ENCODE data around the gene LRP10. TPM values are rescaled to one million over a fixed set of nuclear protein-coding genes. Genes with fewer than 3 reads are reported as not detected.

The LRP10 gene
- total and polyA plus RNA-seq, 2 of the 8 experiments (the other 6 are each of a cell fraction or from before 2014, with no cell fraction given), result 12.4 to 15.6 TPM

DNA sequence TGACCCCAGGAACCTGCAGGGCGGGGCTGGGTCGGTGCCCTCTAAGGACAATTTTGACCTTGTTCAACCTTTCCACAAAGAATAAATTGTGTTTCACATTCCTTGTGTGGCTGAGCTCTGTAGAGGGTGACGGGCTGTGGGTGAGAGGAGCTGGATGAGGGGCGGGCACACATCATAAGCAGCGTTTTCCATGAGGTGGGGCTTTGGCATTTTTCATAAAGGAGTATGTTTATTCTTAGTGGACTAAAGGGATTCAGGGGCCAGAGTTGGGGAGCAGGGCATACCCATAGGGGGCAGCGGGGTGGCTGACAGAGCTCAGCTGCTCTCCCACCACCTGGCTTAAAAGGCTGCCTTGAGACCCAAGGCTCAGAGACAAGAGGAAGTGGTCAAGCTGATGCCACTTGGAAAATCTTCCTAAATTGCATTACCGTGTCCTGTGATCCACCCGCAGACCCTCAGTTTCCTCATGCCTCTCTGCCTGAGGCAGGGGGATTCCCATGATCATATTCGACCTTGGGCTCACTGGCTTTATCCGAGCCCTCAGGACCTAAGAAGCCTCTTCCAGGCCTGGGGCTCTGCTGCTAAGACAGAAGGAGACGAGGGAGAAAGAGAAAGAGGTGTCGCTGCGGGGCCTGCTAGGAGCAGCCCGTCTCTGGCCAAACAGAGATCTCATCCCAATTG, 23.7 kb upstream of the LRP10 start:
- peaks cover 0 to 2% of the 10 kb centered on the region in 2 experiments for H4K20me1 ChIP-seq (replicated peaks in 1 of 2; ENCODE audit: control insufficient read depth in 1 of 2, insufficient read depth in 2 of 2, low read length in 2 of 2)
- H3K4me1 ChIP-seq (replicated peaks in 1 of 4; ENCODE audit: control insufficient read depth in 3 of 4, insufficient read depth in 4 of 4, low read length in 3 of 4), result peaks cover 4 to 20% (median 10%) of the 10 kb centered on the region in 4 experiments
- no peak overlapping the region for H2BK120ac ChIP-seq (replicated peaks; ENCODE audit: low read depth, low read length)
- no peak overlapping the region; a peak in 1 of 7 replicates for H3K9ac ChIP-seq (replicated peaks in 1 of 4; ENCODE audit: extremely low read depth in 1 of 4, low read depth in 3 of 4, low read length in 3 of 4)
- H3K4ac ChIP-seq (replicated peaks; ENCODE audit: insufficient read length, low read depth, low read length), result no peak overlapping the region
- H3K56ac ChIP-seq (replicated peaks; ENCODE audit: insufficient read length, low read depth, low read length), result no peak overlapping the region
- no peak for FAIRE-seq
- no peaks in the 10 kb centered on the region for H3K79me2 ChIP-seq (ENCODE audit: control insufficient read depth in 1 of 2, insufficient read depth in 2 of 2, low read length in 2 of 2)
- no peak overlapping the region for H2AK5ac ChIP-seq (ENCODE audit: low read depth, low read length)
- H3K4me3 ChIP-seq (ENCODE audit: extremely low read depth in 1 of 4, insufficient read depth in 2 of 4, low read depth in 3 of 4, low read length in 4 of 4), result no peak overlapping the region
- H3K36me3 ChIP-seq (ENCODE audit: control insufficient read depth in 2 of 4, insufficient read depth in 4 of 4, low read length in 3 of 4), result peaks cover 4 to 30% (median 18%) of the 10 kb centered on the region in 4 experiments; a peak in 7 of 8 replicates
- H3K9me3 ChIP-seq (ENCODE audit: insufficient read depth in 2 of 2, low read depth in 1 of 2, low read length in 1 of 2), result no peaks in the 10 kb centered on the region
- no peaks in the 10 kb centered on the region for H3K23me2 ChIP-seq (ENCODE audit: low read depth, low read length)
- peak overlapping the region; percentile 8; the same call in 1 of the 2 replicates for H3K27ac ChIP-seq (ENCODE audit: low read depth, low read length)
- ChIA-PET POLR2A (ENCODE audit: partially characterized antibody) (interaction anchor here (0.8 to 13.9 kb wide), 4 partner anchors 14 to 171 kb away, joined by 3 to 203 read pairs (median 44); partner anchors contain the start of genes MMP14 and MRPL52), CTCF (ENCODE audit: partially characterized antibody) (interaction anchor here (0.8 to 56.0 kb wide), 10 partner anchors 8 to 278 kb away, joined by 3 to 1562 read pairs (median 4); partner anchors contain the start of genes MMP14, MRPL52 and SLC7A7)
- peak overlapping the region; percentile 72; the same call in 1 of the 2 replicates for H2BK15ac ChIP-seq (ENCODE audit: low read length)
- H3K79me1 ChIP-seq (ENCODE audit: low read depth, low read length), result no peaks in the 10 kb centered on the region
- H2BK20ac ChIP-seq (ENCODE audit: low read length), result 0 out of 2 replicates have a peak overlapping the region, but pooled peaks have one; percentile 80
- no peak overlapping the region for H3K18ac ChIP-seq (ENCODE audit: extremely low read depth, low read length)
- no peak overlapping the region for H3K14ac ChIP-seq (ENCODE audit: insufficient read length)
- H2AFZ ChIP-seq (ENCODE audit: low read length), result no peak overlapping the region
- peak in 1 of 2 experiments; percentile 53 for DNase-seq (ENCODE audit: low read depth in 1 of 2, low spot score in 2 of 2)
- H3K23ac ChIP-seq (ENCODE audit: insufficient read length), result no peak overlapping the region
- TF ChIP-seq SIN3A (conservative IDR thresholded peaks at IDR 0.05 in 1 of 2, IDR thresholded peaks at IDR 0.05 in 1 of 2; ENCODE audit: low read depth in 1 of 2, low read length in 2 of 2) (no peak), SUZ12 (IDR thresholded peaks at IDR 0.05; ENCODE audit: low read length) (no peak), GABPA (IDR thresholded peaks at IDR 0.05; ENCODE audit: borderline replicate concordance, insufficient read depth, low read length) (no peak), TEAD4 (IDR thresholded peaks at IDR 0.05; ENCODE audit: low read depth, low read length) (no peak), RBBP5 (IDR thresholded peaks at IDR 0.05; ENCODE audit: borderline replicate concordance, low read depth, low read length) (no peak)
- TF ChIP-seq, protein P1, sequence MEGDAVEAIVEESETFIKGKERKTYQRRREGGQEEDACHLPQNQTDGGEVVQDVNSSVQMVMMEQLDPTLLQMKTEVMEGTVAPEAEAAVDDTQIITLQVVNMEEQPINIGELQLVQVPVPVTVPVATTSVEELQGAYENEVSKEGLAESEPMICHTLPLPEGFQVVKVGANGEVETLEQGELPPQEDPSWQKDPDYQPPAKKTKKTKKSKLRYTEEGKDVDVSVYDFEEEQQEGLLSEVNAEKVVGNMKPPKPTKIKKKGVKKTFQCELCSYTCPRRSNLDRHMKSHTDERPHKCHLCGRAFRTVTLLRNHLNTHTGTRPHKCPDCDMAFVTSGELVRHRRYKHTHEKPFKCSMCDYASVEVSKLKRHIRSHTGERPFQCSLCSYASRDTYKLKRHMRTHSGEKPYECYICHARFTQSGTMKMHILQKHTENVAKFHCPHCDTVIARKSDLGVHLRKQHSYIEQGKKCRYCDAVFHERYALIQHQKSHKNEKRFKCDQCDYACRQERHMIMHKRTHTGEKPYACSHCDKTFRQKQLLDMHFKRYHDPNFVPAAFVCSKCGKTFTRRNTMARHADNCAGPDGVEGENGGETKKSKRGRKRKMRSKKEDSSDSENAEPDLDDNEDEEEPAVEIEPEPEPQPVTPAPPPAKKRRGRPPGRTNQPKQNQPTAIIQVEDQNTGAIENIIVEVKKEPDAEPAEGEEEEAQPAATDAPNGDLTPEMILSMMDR (IDR thresholded peaks at IDR 0.05; ENCODE audit: control extremely low read depth in 1 of 3, insufficient read depth in 1 of 3, low read depth in 1 of 3, low read length in 3 of 3), result peak in 2 of 3 experiments; percentile 31 to 42; a peak in 3 of 4 replicates
- 80% methylated on average over 14 of the region's 14 CpGs; no CpG with 5 or more reads in 1 of the 2 experiments for WGBS, 2 experiments (ENCODE audit: extremely low coverage in 1 of 2, insufficient coverage in 1 of 2, insufficient read length in 1 of 2, insufficient replicate concordance in 2 of 2, low coverage in 1 of 2, low lambda C conversion rate in 2 of 2, missing lambda C conversion rate in 1 of 2)
- H3K27me3 ChIP-seq (replicated peaks in 1 of 4; ENCODE audit: control insufficient read depth in 3 of 4, extremely low read depth in 1 of 4, insufficient read depth in 3 of 4, low read length in 3 of 4), result no peaks in the 10 kb centered on the region
- H4K91ac ChIP-seq (replicated peaks; ENCODE audit: insufficient read length, low read length), result no peak overlapping the region
- peak overlapping the region; percentile 77; the same call in 1 of the 2 replicates for H2BK12ac ChIP-seq (ENCODE audit: low read depth, low read length)
- no peak overlapping the region for H3K4me2 ChIP-seq (ENCODE audit: insufficient read depth in 1 of 2, low read depth in 2 of 2, low read length in 2 of 2)
- no peak overlapping the region for H4K5ac ChIP-seq (ENCODE audit: insufficient read length, low read depth, low read length)
- H4K8ac ChIP-seq (ENCODE audit: extremely low read depth, insufficient read depth, low read length), result no peak overlapping the region
- H2BK5ac ChIP-seq (ENCODE audit: low read depth, low read length), result peak overlapping the region; percentile 78
